ENCODE data around the gene ATF6. TPM values are rescaled to one million over a fixed set of nuclear protein-coding genes. Genes with fewer than 3 reads are reported as not detected.

Gene ATF6
- polyA plus RNA-seq, 2 donors: 2.5 to 6.5 TPM

- peaks cover 0 to under 1% of the 10 kb centered on the region in 2 donors for H3K4me1 ChIP-seq (ENCODE audit: control insufficient read depth in 2 of 2, insufficient read depth in 2 of 2, low read length in 1 of 2)
- peaks cover 5 to 7% of the 10 kb centered on the region in 2 donors for H3K9me3 ChIP-seq (ENCODE audit: control insufficient read depth in 2 of 2, insufficient read depth in 1 of 2, low read depth in 1 of 2, low read length in 1 of 2)
- no peak overlapping the region for H3K4me3 ChIP-seq (ENCODE audit: low read depth in 1 of 2, low read length in 2 of 2)
- no peaks in the 10 kb centered on the region for H3K27me3 ChIP-seq (ENCODE audit: control insufficient read depth in 1 of 2, insufficient read depth in 2 of 2, low read length in 2 of 2)
- no peak overlapping the region for H3K27ac ChIP-seq (ENCODE audit: low read depth in 2 of 2, low read length in 1 of 2)
- H3K36me3 ChIP-seq (ENCODE audit: control insufficient read depth in 2 of 2, insufficient read depth in 2 of 2, low read length in 1 of 2): no peaks in the 10 kb centered on the region
Observed at GRCh38 chr1:161989108-161989507, 223.0 kb downstream of the ATF6 start.

GRCh38 chr1:161989786-161990185 lies 223.7 kb downstream of the ATF6 start:
- H3K4me1 ChIP-seq (ENCODE audit: control insufficient read depth in 2 of 2, insufficient read depth in 2 of 2, low read length in 1 of 2): no peaks in the 10 kb centered on the region
- H3K27me3 ChIP-seq (ENCODE audit: control insufficient read depth in 1 of 2, insufficient read depth in 2 of 2, low read length in 2 of 2): no peaks in the 10 kb centered on the region
- H3K36me3 ChIP-seq (ENCODE audit: control insufficient read depth in 2 of 2, insufficient read depth in 2 of 2, low read length in 1 of 2): no peaks in the 10 kb centered on the region
- 88 to 94% methylated on average over 5 of the region's 5 CpGs for WGBS, 2 donors
- peaks cover 5 to 7% of the 10 kb centered on the region in 2 donors for H3K9me3 ChIP-seq (ENCODE audit: control insufficient read depth in 2 of 2, insufficient read depth in 1 of 2, low read depth in 1 of 2, low read length in 1 of 2)
- no peak overlapping the region for H3K27ac ChIP-seq (ENCODE audit: low read depth in 2 of 2, low read length in 1 of 2)
- no peak overlapping the region for H3K4me3 ChIP-seq (ENCODE audit: low read depth in 1 of 2, low read length in 2 of 2)

- no peak overlapping the region for H3K27ac ChIP-seq (ENCODE audit: low read depth in 2 of 2, low read length in 1 of 2)
- H3K36me3 ChIP-seq (ENCODE audit: control insufficient read depth in 2 of 2, insufficient read depth in 2 of 2, low read length in 1 of 2): no peaks in the 10 kb centered on the region
- peaks cover 0 to under 1% of the 10 kb centered on the region in 2 donors for H3K9me3 ChIP-seq (ENCODE audit: control insufficient read depth in 2 of 2, insufficient read depth in 1 of 2, low read depth in 1 of 2, low read length in 1 of 2)
- no peaks in the 10 kb centered on the region for H3K27me3 ChIP-seq (ENCODE audit: control insufficient read depth in 1 of 2, insufficient read depth in 2 of 2, low read length in 2 of 2)
- H3K4me3 ChIP-seq (ENCODE audit: low read depth in 1 of 2, low read length in 2 of 2): no peak overlapping the region
- H3K4me1 ChIP-seq (ENCODE audit: control insufficient read depth in 2 of 2, insufficient read depth in 2 of 2, low read length in 1 of 2): no peaks in the 10 kb centered on the region
- 89 to 90% methylated on average over 11 of the region's 11 CpGs for WGBS, 2 donors
Observed at GRCh38 chr1:161993576-161993975, 227.5 kb downstream of the ATF6 start.

GRCh38 chr1:161994175-161994668 lies 228.1 kb downstream of the ATF6 start:
- H3K27me3 ChIP-seq (ENCODE audit: control insufficient read depth in 1 of 2, insufficient read depth in 2 of 2, low read length in 2 of 2): no peaks in the 10 kb centered on the region
- H3K9me3 ChIP-seq (ENCODE audit: control insufficient read depth in 2 of 2, insufficient read depth in 1 of 2, low read depth in 1 of 2, low read length in 1 of 2): no peaks in the 10 kb centered on the region
- no peaks in the 10 kb centered on the region for H3K4me1 ChIP-seq (ENCODE audit: control insufficient read depth in 2 of 2, insufficient read depth in 2 of 2, low read length in 1 of 2)
- H3K27ac ChIP-seq (ENCODE audit: low read depth in 2 of 2, low read length in 1 of 2): no peak overlapping the region
- 59 to 65% methylated on average over 9 of the region's 9 CpGs for WGBS, 2 donors
- no peak overlapping the region for H3K4me3 ChIP-seq (ENCODE audit: low read depth in 1 of 2, low read length in 2 of 2)
- H3K36me3 ChIP-seq (ENCODE audit: control insufficient read depth in 2 of 2, insufficient read depth in 2 of 2, low read length in 1 of 2): no peaks in the 10 kb centered on the region

- 74 to 80% methylated on average over 1 of the region's 1 CpG for WGBS, 2 donors
- Histone ChIP-seq H3K27me3 (ENCODE audit: control insufficient read depth in 1 of 2, insufficient read depth in 2 of 2, low read length in 2 of 2) (no peaks in the 10 kb centered on the region), H3K36me3 (ENCODE audit: control insufficient read depth in 2 of 2, insufficient read depth in 2 of 2, low read length in 1 of 2) (no peaks in the 10 kb centered on the region), H3K27ac (ENCODE audit: low read depth in 2 of 2, low read length in 1 of 2) (no peak overlapping the region), H3K4me1 (ENCODE audit: control insufficient read depth in 2 of 2, insufficient read depth in 2 of 2, low read length in 1 of 2) (no peaks in the 10 kb centered on the region), H3K4me3 (ENCODE audit: low read depth in 1 of 2, low read length in 2 of 2) (no peak overlapping the region), H3K9me3 (ENCODE audit: control insufficient read depth in 2 of 2, insufficient read depth in 1 of 2, low read depth in 1 of 2, low read length in 1 of 2) (no peaks in the 10 kb centered on the region)
Observed at GRCh38 chr1:161997152-161997551, 231.0 kb downstream of the ATF6 start.

- WGBS, 2 donors: 69 to 84% methylated on average over 5 of the region's 5 CpGs
- H3K9me3 ChIP-seq (ENCODE audit: control insufficient read depth in 2 of 2, insufficient read depth in 1 of 2, low read depth in 1 of 2, low read length in 1 of 2): no peaks in the 10 kb centered on the region
- H3K36me3 ChIP-seq (ENCODE audit: control insufficient read depth in 2 of 2, insufficient read depth in 2 of 2, low read length in 1 of 2): no peaks in the 10 kb centered on the region
- H3K27ac ChIP-seq (ENCODE audit: low read depth in 2 of 2, low read length in 1 of 2): no peak overlapping the region
- H3K4me1 ChIP-seq (ENCODE audit: control insufficient read depth in 2 of 2, insufficient read depth in 2 of 2, low read length in 1 of 2): no peaks in the 10 kb centered on the region
- H3K4me3 ChIP-seq (ENCODE audit: low read depth in 1 of 2, low read length in 2 of 2): no peak overlapping the region
- no peaks in the 10 kb centered on the region for H3K27me3 ChIP-seq (ENCODE audit: control insufficient read depth in 1 of 2, insufficient read depth in 2 of 2, low read length in 2 of 2)
Observed at GRCh38 chr1:161998811-161999210, 232.7 kb downstream of the ATF6 start.

GRCh38 chr1:161999301-162000052 lies 233.4 kb downstream of the ATF6 start:
- WGBS, 2 donors: 72 to 73% methylated on average over 8 of the region's 8 CpGs
- no peaks in the 10 kb centered on the region for H3K36me3 ChIP-seq (ENCODE audit: control insufficient read depth in 2 of 2, insufficient read depth in 2 of 2, low read length in 1 of 2)
- no peak overlapping the region for H3K4me3 ChIP-seq (ENCODE audit: low read depth in 1 of 2, low read length in 2 of 2)
- H3K27ac ChIP-seq (ENCODE audit: low read depth in 2 of 2, low read length in 1 of 2): no peak overlapping the region
- no peaks in the 10 kb centered on the region for H3K9me3 ChIP-seq (ENCODE audit: control insufficient read depth in 2 of 2, insufficient read depth in 1 of 2, low read depth in 1 of 2, low read length in 1 of 2)
- no peaks in the 10 kb centered on the region for H3K27me3 ChIP-seq (ENCODE audit: control insufficient read depth in 1 of 2, insufficient read depth in 2 of 2, low read length in 2 of 2)
- no peaks in the 10 kb centered on the region for H3K4me1 ChIP-seq (ENCODE audit: control insufficient read depth in 2 of 2, insufficient read depth in 2 of 2, low read length in 1 of 2)

GRCh38 chr1:162000053-162000420 lies 233.9 kb downstream of the ATF6 start:
- H3K27ac ChIP-seq (ENCODE audit: low read depth in 2 of 2, low read length in 1 of 2): no peak overlapping the region
- H3K27me3 ChIP-seq (ENCODE audit: control insufficient read depth in 1 of 2, insufficient read depth in 2 of 2, low read length in 2 of 2): no peaks in the 10 kb centered on the region
- H3K4me3 ChIP-seq (ENCODE audit: low read depth in 1 of 2, low read length in 2 of 2): no peak overlapping the region
- H3K9me3 ChIP-seq (ENCODE audit: control insufficient read depth in 2 of 2, insufficient read depth in 1 of 2, low read depth in 1 of 2, low read length in 1 of 2): no peaks in the 10 kb centered on the region
- H3K36me3 ChIP-seq (ENCODE audit: control insufficient read depth in 2 of 2, insufficient read depth in 2 of 2, low read length in 1 of 2): no peaks in the 10 kb centered on the region
- WGBS, 2 donors: 88 to 95% methylated on average over 11 of the region's 11 CpGs
- H3K4me1 ChIP-seq (ENCODE audit: control insufficient read depth in 2 of 2, insufficient read depth in 2 of 2, low read length in 1 of 2): no peaks in the 10 kb centered on the region

GRCh38 chr1:162003061-162003829 lies 237.1 kb downstream of the ATF6 start:
- H3K9me3 ChIP-seq (ENCODE audit: control insufficient read depth in 2 of 2, insufficient read depth in 1 of 2, low read depth in 1 of 2, low read length in 1 of 2): no peaks in the 10 kb centered on the region
- 63 to 73% methylated on average over 15 of the region's 15 CpGs for WGBS, 2 donors
- no peaks in the 10 kb centered on the region for H3K27me3 ChIP-seq (ENCODE audit: control insufficient read depth in 1 of 2, insufficient read depth in 2 of 2, low read length in 2 of 2)
- no peaks in the 10 kb centered on the region for H3K36me3 ChIP-seq (ENCODE audit: control insufficient read depth in 2 of 2, insufficient read depth in 2 of 2, low read length in 1 of 2)
- H3K4me3 ChIP-seq (ENCODE audit: low read depth in 1 of 2, low read length in 2 of 2): no peak overlapping the region
- no peaks in the 10 kb centered on the region for H3K4me1 ChIP-seq (ENCODE audit: control insufficient read depth in 2 of 2, insufficient read depth in 2 of 2, low read length in 1 of 2)
- H3K27ac ChIP-seq (ENCODE audit: low read depth in 2 of 2, low read length in 1 of 2): peak overlapping the region in 1 of 2 donors; percentile 44
